IMR-90 (cell line): ENCODE results near the gene ARID4A.

Experiments used
- CEBPB ChIP-seq: IDR thresholded peaks from 2 replicates; pipeline ENCODE4 v1.6.1; 2012; ENCODE audit warnings: low read depth, low read length, improper control_type of control experiment
- CTCF ChIP-seq: conservative IDR thresholded peaks from 2 replicates; pipeline ENCODE4 v1.5.1; 2012; ENCODE audit warnings: mild to moderate bottlenecking, low read depth, low read length, improper control_type of control experiment
- RFX5 ChIP-seq: IDR thresholded peaks from 2 replicates; pipeline ENCODE4 v1.8.0; 2012; ENCODE audit warnings: low read depth, mild to moderate bottlenecking, low read length, moderate library complexity

GRCh38 chr14:58296726-58297125 lies 1.6 kb upstream of the ARID4A start:
- no peak for TF ChIP-seq CTCF
- TF ChIP-seq RFX5: no peak
- no peak for TF ChIP-seq CEBPB
